HepG2 (cell line): ENCODE measurements around the gene ZBTB2. TPM values are rescaled to one million over a fixed set of nuclear protein-coding genes. Genes with fewer than 3 reads are reported as not detected.

ENCODE experiments used
- GFI1 ChIP-seq: sonication (generic); formaldehyde crosslinking; IDR thresholded peaks from 2 replicates; pipeline ENCODE4 v1.5.0; 2020; ENCODE audit warnings: missing genetic modification reagents, mild to moderate bottlenecking, borderline replicate concordance
- HNRNPL ChIP-seq: fragments of 200-400 bp; formaldehyde crosslinking; IDR thresholded peaks from 2 replicates; pipeline ENCODE4 v1.6.1; 2017; ENCODE audit warnings: mild to moderate bottlenecking, low read depth, low read length
- HNRNPLL ChIP-seq: fragments of 200-400 bp; formaldehyde crosslinking; IDR thresholded peaks from 2 replicates; pipeline ENCODE4 v1.6.1; 2017; ENCODE audit warnings: mild to moderate bottlenecking, low read depth, low read length; ENCODE audit not compliant: poor library complexity, severe bottlenecking
- KLF16 ChIP-seq, 2 experiments: sonication (generic) in 1 of 2; formaldehyde crosslinking in 1 of 2; IDR thresholded peaks; 2 replicates each; pipeline versions ENCODE4 v1.6.1 to v1.8.0; 2016 to 2023; ENCODE audit warnings: missing genetic modification reagents in 2 of 2, missing compliant biosample characterization in 1 of 2
- KLF6 ChIP-seq: IDR thresholded peaks from 2 replicates; pipeline ENCODE4 v1.8.0; 2016; ENCODE audit warnings: missing biosample characterization, missing genetic modification reagents
- KMT2B ChIP-seq: IDR thresholded peaks from 2 replicates; pipeline ENCODE4 v1.6.1; 2016; ENCODE audit warnings: missing genetic modification reagents, missing compliant biosample characterization
- NFYC ChIP-seq: IDR thresholded peaks from 2 replicates; pipeline ENCODE4 v1.6.1; 2016; ENCODE audit warnings: missing genetic modification reagents, missing compliant biosample characterization
- NONO ChIP-seq, 2 experiments: fragments of 450-650 bp in 1 of 2; sonication (generic) in 1 of 2; formaldehyde crosslinking in 1 of 2; IDR thresholded peaks in 1 of 2; conservative IDR thresholded peaks in 1 of 2; 2 replicates each; pipeline versions ENCODE4 v1.6.1 to v1.8.0; 2017 to 2022; ENCODE audit warnings: mild to moderate bottlenecking in 1 of 2, missing genetic modification reagents in 1 of 2, moderate library complexity in 1 of 2
- POLR2AphosphoS2 ChIP-seq: IDR thresholded peaks from 2 replicates; pipeline ENCODE4 v1.6.1; 2011; ENCODE audit warnings: low read depth, low read length, improper control_type of control experiment
- WIZ ChIP-seq: sonication (generic); formaldehyde crosslinking; IDR thresholded peaks from 2 replicates; pipeline ENCODE4 v1.5.1; 2020; ENCODE audit warnings: mild to moderate bottlenecking, missing genetic modification reagents
- ZC3H13 ChIP-seq: sonication (generic); formaldehyde crosslinking; IDR thresholded peaks from 2 replicates; pipeline ENCODE4 v1.8.1; 2023; ENCODE audit warnings: mild to moderate bottlenecking, missing genetic modification reagents, moderate library complexity
- ZNF549 ChIP-seq: sonication (generic); formaldehyde crosslinking; IDR thresholded peaks from 2 replicates; pipeline ENCODE4 v1.5.0; 2020; ENCODE audit warnings: missing genetic modification reagents
- ZNF577 ChIP-seq: sonication (generic); formaldehyde crosslinking; IDR thresholded peaks from 2 replicates; pipeline ENCODE4 v1.4.0; 2020; ENCODE audit warnings: mild to moderate bottlenecking, low read depth, missing genetic modification reagents, borderline replicate concordance
- ZZZ3 ChIP-seq: sonication (generic); formaldehyde crosslinking; IDR thresholded peaks from 2 replicates; pipeline ENCODE4 v1.4.0; 2020; ENCODE audit warnings: missing genetic modification reagents, mild to moderate bottlenecking, borderline replicate concordance
- polyA plus RNA-seq, 8 experiments: library from polyadenylated mRNA; depleted of rRNA in 3 of 8; stranded (reverse) in 7 of 8; unstranded in 1 of 8; fragments of >200 nt; fragmentation: Illumina TruSeq in 4 of 8; extraction: Trizol in 4 of 8; gene quantifications; 2 replicates each; pipeline versions ENCODE4 v1.2.1 to v1.2.3, GENCODE V29; 2011 to 2016; ENCODE audit warnings: low read depth in 4 of 8, missing spikeins in 1 of 8, mixed read lengths in 1 of 8; ENCODE audit not compliant: insufficient read depth in 1 of 8
- total RNA-seq, 5 experiments: library from RNA; depleted of rRNA; stranded (reverse); fragments of >200 nt; fragmentation: Illumina TruSeq; extraction: Trizol; gene quantifications; 2 replicates each; pipeline ENCODE4 v1.2.3, GENCODE V29; 2016; ENCODE audit warnings: low read depth in 1 of 5
- TF ChIP-seq, protein P1 (sequence below): sonication (generic); formaldehyde crosslinking; IDR thresholded peaks from 2 replicates; pipeline ENCODE4 v1.4.0; 2020; ENCODE audit warnings: missing genetic modification reagents
- TF ChIP-seq, protein P2 (sequence below): sonication (generic); formaldehyde crosslinking; IDR thresholded peaks from 2 replicates; pipeline ENCODE4 v1.5.1; 2020; ENCODE audit warnings: missing genetic modification reagents, mild to moderate bottlenecking, borderline replicate concordance
- TF ChIP-seq, protein P3 (sequence below): sonication (generic); formaldehyde crosslinking; IDR thresholded peaks from 2 replicates; pipeline ENCODE4 v1.4.0; 2020; ENCODE audit warnings: mild to moderate bottlenecking, missing genetic modification reagents, borderline replicate concordance
- TF ChIP-seq, protein P4 (sequence below): sonication (generic); formaldehyde crosslinking; IDR thresholded peaks from 2 replicates; pipeline ENCODE4 v1.4.0; 2020; ENCODE audit warnings: low read depth, mild to moderate bottlenecking, missing genetic modification reagents

The ZBTB2 gene
- total and polyA plus RNA-seq, 2 of the 13 experiments (the other 11 are each of a cell fraction or from before 2014, with no cell fraction given) = 15.4 to 22.8 TPM

DNA sequence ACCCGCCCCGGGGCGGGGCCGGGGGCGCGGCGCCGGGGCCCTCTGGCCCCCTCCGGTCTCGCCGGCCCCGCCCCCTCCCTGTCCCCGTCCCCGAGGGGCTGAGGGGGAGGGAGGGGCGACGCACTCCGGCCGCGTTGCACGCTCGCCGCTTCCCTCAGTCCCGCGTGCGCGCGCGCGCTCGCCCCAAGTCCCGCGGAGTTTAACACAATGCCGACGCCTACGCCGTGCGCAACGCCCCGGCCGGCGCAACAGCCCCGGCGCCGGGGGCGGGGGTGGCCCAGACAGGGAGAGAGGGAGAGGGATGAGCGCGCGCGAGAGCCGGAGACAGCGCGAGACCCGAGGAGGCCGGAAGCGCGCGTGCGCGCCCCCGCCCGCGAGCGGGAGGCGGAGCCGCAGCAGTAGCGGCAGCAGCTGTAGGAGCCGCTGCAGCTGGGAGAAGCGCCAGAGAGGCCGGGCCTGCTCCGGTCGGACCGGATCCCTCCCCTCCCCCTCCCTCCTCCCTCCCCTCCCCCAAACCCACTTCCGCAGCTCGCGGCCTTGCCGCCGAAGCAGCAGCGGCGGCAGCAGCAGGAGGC is 996 bp downstream of the ZBTB2 start (continued):
- TF ChIP-seq, protein P1, sequence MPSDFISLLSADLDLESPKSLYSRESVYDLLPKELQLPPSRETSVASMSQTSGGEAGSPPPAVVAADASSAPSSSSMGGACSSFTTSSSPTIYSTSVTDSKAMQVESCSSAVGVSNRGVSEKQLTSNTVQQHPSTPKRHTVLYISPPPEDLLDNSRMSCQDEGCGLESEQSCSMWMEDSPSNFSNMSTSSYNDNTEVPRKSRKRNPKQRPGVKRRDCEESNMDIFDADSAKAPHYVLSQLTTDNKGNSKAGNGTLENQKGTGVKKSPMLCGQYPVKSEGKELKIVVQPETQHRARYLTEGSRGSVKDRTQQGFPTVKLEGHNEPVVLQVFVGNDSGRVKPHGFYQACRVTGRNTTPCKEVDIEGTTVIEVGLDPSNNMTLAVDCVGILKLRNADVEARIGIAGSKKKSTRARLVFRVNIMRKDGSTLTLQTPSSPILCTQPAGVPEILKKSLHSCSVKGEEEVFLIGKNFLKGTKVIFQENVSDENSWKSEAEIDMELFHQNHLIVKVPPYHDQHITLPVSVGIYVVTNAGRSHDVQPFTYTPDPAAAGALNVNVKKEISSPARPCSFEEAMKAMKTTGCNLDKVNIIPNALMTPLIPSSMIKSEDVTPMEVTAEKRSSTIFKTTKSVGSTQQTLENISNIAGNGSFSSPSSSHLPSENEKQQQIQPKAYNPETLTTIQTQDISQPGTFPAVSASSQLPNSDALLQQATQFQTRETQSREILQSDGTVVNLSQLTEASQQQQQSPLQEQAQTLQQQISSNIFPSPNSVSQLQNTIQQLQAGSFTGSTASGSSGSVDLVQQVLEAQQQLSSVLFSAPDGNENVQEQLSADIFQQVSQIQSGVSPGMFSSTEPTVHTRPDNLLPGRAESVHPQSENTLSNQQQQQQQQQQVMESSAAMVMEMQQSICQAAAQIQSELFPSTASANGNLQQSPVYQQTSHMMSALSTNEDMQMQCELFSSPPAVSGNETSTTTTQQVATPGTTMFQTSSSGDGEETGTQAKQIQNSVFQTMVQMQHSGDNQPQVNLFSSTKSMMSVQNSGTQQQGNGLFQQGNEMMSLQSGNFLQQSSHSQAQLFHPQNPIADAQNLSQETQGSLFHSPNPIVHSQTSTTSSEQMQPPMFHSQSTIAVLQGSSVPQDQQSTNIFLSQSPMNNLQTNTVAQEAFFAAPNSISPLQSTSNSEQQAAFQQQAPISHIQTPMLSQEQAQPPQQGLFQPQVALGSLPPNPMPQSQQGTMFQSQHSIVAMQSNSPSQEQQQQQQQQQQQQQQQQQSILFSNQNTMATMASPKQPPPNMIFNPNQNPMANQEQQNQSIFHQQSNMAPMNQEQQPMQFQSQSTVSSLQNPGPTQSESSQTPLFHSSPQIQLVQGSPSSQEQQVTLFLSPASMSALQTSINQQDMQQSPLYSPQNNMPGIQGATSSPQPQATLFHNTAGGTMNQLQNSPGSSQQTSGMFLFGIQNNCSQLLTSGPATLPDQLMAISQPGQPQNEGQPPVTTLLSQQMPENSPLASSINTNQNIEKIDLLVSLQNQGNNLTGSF = no peak
- no peak for TF ChIP-seq ZNF549 (CRISPR knock-in tag)
- TF ChIP-seq GFI1 (CRISPR knock-in tag) = no peak
- TF ChIP-seq KLF16 (CRISPR knock-in tag; IDR thresholded peaks at IDR 0.05) = peak in 1 of 2 experiments; percentile 87; a peak in 1 of 4 replicates
- peak; percentile 82; the same call in 1 of the 2 replicates for TF ChIP-seq KMT2B (CRISPR knock-in tag)
- TF ChIP-seq HNRNPL = no peak
- TF ChIP-seq ZZZ3 (CRISPR knock-in tag) = no peak
- TF ChIP-seq ZC3H13 (CRISPR knock-in tag) = peak; percentile 88
- no peak; the same call in 1 of the 2 replicates for TF ChIP-seq WIZ (CRISPR knock-in tag)
- TF ChIP-seq ZNF577 (CRISPR knock-in tag) = no peak
- TF ChIP-seq NONO (IDR thresholded peaks at IDR 0.05) = no peak
- TF ChIP-seq NONO (CRISPR knock-in tag; conservative IDR thresholded peaks at IDR 0.05) = peak; percentile 90
- TF ChIP-seq, protein P2, sequence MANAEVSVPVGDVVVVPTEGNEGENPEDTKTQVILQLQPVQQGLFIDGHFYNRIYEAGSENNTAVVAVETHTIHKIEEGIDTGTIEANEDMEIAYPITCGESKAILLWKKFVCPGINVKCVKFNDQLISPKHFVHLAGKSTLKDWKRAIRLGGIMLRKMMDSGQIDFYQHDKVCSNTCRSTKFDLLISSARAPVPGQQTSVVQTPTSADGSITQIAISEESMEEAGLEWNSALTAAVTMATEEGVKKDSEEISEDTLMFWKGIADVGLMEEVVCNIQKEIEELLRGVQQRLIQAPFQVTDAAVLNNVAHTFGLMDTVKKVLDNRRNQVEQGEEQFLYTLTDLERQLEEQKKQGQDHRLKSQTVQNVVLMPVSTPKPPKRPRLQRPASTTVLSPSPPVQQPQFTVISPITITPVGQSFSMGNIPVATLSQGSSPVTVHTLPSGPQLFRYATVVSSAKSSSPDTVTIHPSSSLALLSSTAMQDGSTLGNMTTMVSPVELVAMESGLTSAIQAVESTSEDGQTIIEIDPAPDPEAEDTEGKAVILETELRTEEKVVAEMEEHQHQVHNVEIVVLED (CRISPR knock-in tag) = peak; percentile 98
- TF ChIP-seq KLF6 (CRISPR knock-in tag) = peak; percentile 88; the same call in 1 of the 2 replicates
- TF ChIP-seq, protein P3, sequence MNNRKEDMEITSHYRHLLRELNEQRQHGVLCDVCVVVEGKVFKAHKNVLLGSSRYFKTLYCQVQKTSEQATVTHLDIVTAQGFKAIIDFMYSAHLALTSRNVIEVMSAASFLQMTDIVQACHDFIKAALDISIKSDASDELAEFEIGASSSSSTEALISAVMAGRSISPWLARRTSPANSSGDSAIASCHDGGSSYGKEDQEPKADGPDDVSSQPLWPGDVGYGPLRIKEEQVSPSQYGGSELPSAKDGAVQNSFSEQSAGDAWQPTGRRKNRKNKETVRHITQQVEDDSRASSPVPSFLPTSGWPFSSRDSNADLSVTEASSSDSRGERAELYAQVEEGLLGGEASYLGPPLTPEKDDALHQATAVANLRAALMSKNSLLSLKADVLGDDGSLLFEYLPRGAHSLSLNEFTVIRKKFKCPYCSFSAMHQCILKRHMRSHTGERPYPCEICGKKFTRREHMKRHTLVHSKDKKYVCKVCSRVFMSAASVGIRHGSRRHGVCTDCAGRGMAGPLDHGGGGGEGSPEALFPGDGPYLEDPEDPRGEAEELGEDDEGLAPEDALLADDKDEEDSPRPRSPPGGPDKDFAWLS (CRISPR knock-in tag) = no peak
- TF ChIP-seq NFYC (CRISPR knock-in tag) = no peak; the same call in 1 of the 2 replicates
- peak; percentile 10; the same call in 1 of the 2 replicates for TF ChIP-seq POLR2AphosphoS2
- TF ChIP-seq, protein P4, sequence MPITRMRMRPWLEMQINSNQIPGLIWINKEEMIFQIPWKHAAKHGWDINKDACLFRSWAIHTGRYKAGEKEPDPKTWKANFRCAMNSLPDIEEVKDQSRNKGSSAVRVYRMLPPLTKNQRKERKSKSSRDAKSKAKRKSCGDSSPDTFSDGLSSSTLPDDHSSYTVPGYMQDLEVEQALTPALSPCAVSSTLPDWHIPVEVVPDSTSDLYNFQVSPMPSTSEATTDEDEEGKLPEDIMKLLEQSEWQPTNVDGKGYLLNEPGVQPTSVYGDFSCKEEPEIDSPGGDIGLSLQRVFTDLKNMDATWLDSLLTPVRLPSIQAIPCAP (CRISPR knock-in tag) = no peak
- peak; percentile 93 for TF ChIP-seq HNRNPLL
